HG02938 (cell line): ENCODE measurements around the gene VAV2.
"Not testable (repeated sequence)": the region's sequence is repeated elsewhere in the genome, so short reads cannot be mapped to it uniquely, and the experiment has no call there.

Experiments
- ATAC-seq: cut with Tn5 transposase; IDR thresholded peaks from one replicate; pipeline ENCODE4 v1.9.1; 2021; ENCODE audit warnings: mild to moderate bottlenecking, moderate library complexity; ENCODE audit not compliant: unreplicated experiment

Gene VAV2

DNA sequence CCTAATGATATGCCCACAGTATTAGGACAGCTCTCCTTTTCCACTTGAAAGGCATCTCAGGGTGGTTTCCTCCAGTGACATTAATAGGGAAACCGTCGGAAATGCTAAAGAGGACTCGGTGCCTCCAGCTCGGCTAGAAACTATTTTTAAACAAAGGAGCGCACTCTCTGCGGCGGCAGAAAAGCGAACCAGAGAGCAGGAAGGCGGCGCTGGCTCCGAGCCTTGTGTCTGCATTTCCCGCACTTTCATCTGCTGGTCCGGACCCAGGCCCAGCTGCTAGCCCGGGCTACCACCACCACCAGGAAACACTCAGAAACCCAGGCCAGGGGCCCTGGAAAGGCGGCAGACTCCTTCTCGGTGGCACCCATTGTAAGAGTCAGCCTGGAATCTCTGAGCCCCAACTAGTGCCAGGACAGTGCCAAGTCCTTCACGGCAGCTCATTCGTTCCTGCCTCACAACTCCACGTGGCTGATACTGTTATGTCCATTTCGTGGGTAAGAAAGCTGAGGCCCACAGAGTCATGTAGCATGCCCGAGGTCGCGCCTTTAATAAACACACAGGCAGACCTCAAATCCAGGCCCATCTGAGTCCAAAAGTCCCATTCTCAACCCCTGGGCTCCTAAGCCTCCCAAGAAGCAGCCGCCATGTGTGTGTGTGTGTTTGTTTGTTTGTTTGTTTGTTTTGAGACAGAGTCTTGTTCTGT, 73.9 kb downstream of the VAV2 start:
- ATAC-seq: no peak

DNA sequence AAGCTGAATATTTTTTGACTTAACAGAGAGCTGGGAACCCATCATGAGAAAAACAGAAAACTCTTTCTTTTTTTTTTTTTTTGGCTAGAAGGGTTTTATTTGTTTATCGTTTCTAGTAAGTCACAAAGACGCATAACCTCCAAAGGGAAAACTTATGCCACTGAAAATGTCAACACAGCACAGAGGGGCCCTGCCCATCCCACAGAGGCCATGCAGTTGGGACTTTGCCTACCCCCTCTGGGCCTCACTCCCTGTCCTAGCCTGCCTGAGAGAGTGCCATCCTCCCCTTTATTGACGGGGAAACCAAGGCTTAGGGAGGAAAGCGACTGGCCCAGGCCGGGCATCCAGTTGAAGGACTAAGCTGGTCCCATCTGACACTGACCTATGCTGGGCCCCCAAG, 74.7 kb downstream of the VAV2 start:
- ATAC-seq: no peak

DNA sequence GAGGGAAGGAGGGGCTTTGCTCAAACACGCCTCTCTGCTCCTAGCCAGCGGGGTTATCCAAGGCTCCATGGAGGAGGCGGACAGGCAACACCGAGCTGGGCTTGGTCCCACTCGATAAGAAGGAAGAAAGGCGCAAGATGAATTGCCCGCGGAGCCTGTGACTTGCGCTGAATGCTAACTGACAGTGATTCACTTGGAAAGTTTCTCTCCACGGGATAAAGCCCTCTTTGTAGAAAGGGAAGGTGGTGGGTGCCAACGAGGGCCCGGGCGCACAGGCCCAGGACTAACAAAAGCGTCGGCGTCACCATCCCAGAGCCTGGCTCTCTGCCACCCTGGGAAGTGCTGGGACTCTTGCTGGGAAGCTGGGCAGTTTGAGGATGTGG, 76.0 kb downstream of the VAV2 start:
- no peak for ATAC-seq

DNA sequence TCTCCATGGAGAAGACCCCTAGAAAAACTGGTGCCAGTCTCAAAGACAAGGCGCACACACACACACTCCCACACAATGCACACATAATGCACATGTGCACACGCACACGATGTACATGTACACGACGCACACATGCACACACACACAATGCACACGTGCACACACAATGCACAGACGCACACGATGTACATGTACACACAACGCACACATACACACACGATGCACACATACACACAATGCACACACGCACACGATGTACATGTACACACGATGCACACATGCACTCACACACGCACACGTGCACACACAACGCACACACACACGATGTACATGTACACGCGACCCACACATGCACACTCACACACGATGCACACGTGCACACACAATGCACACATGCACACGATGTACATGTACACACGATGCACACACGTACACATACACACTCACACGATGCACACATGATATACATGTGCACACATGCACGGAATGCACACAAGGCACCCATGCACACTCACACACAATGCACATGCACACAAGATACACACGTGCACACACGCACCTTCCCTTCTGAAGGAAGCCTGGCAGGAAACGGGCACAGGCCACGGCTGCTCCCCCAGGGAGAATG, 76.5 kb downstream of the VAV2 start:
- ATAC-seq: no peak

DNA sequence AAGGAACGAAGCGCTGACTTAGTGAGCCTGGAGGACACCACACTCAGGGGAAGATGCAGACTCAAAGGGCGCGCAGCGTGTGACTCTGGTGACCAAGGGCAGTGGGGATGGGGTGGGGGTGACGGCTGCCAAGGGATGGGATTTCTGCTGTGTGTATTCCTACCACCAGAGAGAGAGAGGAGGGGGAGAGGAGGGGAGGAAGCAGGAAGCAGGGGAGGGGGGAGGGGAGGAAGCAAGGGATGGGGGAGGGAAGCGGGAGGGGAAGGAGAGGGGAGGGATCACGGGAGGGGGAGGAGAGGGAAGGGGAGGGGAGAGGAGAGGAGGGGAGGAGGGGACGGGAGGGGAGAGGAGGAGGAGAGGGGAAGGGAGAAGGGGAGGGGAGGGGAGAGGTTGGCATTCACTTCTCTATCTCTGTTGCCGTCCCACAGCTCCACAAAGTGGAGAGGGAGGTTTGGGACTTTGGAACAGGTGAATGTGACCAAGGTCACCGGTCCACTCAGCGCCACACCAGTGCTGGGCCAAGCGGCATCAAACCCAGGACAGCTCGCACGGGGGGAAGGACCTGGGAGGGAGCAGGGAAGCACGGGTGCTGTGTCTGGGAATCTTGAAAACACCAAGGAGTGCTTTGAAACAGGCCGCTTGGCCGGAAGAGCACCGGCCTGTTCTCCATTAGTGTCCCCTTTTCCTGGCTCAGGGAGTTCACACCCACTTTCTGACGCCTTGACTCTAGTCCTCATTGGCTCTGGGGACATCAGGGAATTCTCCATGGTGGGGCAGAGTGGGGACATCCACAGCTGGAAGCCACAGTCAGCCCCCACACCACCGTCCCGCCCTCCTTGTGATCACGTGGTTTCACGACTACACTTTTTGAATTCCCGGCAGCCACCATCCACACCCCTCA, 77.4 kb downstream of the VAV2 start:
- no peak for ATAC-seq

DNA sequence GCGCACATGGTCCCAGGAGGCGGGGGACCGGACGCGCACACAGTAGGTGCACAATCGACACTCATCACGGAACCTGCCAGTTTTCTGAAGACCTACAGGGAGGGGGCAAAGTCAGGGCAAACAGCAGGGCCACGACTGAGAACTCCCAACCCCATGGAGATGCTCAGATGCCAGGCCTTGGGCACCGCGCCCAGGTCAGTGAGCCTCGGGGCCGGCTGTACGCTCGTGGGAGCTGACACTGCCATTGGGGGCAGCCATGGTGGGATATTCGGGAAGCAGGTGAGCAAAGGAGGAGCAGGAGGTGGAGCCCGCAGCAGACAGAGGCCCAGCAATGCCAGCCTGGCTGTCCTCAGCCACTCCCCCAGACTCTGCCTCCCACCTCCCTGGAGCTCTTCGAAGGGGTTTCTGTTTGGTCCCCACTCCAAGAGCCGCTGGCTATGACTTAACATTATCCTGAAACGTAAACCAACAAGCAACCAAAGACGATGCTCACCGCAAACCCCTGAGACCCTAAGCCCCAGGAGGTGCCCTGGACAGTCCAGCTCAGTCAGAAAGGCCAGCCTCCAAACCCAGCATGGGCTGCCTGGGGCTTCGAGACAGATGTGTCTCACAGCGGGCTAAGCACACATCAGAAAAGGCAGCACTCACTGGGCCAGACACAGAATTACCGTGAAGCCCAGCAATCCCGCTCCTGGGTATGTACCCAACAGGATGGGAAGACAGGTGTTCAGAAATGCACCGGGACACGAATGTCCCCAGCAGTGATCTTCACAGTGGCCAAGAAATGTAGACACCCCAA, 78.4 kb downstream of the VAV2 start:
- no peak for ATAC-seq

DNA sequence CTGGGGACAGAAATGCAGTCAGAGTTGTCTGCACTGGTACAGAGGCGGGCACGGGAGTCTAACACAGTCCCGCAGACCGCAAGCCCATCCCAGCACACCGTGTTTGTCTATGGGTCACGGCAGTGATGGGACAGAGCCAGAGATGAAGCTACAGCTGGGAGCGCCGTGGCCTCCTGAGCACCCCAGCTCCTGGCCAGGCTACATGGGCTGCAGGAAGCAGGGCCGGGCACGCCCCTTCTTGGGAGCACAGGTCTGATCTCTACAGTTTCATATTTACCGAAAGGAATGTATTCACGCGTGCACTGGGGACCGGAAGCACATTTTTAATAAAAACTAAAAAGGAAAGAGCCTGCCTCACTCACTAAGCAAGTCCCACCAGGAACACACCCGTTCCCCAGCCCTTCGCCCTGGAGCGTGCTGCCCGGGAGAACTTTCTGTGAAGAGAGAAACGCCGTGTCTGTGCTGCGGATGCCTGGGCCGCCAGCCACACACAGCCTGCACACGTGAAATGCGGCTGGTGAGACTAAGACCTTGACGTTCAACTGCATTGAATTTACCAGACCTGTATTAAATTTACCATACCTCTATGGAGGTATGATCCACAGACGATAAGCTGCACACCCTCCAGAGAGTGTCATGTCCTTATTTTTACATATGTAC, 81.1 kb downstream of the VAV2 start:
- no peak for ATAC-seq

DNA sequence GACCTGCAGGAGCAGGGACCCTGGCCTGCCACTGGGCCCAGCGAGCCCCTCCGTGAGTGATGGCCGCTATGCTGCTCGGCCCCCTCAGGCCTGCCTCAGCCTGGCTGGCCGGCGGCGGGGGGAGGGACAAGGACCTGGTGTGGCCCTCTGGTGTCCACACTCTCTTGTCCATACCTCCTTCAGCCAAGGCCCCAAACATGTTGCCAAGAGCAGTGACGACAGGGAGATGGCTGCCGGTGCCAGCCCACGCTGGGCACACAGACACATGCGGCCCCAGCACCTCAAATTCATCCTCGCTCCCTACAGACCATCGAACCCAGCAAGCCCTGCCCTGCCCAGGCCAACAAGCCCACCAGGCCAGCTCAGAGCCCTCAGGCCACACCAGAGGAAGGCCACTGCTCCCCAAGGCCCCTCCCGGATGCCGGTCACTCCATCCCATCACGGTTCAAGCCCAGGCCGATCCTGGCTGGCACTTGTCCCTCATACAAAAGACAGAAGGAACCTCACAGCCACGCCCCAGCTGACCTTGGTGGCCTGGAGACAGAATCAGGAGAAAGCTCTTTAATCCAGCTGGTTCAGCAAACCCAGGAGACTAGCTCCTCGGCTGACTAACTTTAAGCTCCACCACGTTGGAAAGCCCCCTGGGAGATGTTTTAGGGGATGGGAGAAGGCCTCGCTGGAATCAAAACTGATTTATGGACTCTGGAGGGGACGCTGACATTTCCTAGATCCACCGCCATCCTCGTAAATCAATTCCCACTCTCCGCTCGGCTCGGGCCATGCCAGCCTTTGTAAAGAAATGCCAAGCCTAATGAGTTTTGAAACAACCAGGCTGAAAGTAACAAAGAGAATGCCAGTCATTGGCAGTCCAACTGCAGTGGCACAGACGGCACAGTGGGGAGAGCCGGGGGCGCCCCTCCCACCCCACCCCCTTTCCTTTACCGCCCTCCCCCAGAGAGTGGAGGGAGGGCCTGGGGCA, 84.9 kb downstream of the VAV2 start:
- ATAC-seq: no peak

DNA sequence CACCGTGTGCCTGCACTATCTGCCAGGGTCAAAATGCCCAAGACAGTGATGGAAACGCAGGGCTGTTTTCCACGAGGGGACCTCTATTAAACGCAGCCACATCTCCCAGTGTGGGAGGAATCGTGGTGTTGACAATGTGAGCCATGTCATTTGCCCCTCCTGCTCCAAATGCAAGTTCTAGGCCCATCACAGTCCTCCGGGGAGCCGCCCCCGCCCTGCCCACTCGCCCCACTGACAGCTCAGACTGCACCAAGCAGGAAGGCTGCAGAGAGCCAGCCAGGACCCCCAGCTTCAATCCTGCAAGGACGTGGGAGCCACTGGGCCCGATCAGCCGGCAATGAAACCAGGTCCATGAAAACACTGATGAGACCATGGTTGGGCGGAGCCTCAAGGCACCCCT, 85.9 kb downstream of the VAV2 start:
- no peak for ATAC-seq

DNA sequence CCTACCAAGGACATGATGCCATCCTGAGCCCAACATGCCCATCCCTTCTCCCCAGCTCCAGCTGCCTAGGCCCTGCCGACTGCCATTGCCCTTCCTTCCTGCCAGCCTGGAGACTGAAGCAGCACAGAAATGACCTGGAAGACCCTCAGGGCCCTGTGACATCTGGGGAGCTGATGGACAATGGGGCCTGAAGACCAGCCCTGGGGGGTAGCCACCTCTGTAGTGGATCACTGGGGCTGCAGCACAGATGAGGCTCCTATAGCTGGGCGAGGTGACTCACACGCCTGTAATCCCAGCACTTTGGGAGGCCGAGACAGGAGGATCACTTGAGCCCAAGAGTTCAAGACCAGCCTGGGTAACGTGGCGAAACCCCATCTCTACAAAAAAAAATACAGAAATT, 86.6 kb downstream of the VAV2 start:
- ATAC-seq: no peak

DNA sequence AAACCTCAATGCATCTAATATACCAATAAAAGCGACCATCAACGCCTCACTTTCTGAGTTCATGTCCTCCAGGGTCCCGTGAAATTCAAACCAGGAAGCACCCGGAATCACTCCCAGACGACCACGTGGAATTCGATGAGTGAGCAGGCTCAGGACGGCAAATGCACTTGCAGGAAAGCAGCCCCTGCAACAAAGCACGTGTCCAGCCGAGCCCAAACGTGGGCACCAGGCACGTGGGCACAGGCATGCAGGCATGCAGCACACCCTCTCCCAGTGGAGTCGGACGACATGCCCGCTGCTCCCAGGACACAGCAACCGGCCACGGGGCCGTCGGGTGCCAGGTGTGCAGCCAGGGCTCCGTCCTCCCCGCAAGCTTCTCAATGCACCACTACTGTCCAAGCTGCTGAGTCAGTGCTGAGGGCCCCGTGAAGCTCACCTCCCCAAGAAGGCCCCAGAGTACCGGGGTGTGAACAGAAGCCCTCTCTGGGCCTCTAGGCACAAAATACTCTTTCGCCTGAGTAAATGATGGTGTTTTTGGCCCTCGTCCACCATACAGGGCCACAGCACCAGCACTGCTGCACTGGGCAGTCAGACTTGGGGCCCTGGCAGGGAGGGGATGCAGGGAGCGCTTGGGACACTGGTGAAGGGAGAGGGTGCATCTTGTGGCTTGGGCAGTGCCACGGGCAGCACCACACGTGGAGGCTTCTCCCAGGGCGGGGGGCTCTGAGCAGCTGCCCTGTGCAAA, 87.6 kb downstream of the VAV2 start:
- no peak for ATAC-seq

DNA sequence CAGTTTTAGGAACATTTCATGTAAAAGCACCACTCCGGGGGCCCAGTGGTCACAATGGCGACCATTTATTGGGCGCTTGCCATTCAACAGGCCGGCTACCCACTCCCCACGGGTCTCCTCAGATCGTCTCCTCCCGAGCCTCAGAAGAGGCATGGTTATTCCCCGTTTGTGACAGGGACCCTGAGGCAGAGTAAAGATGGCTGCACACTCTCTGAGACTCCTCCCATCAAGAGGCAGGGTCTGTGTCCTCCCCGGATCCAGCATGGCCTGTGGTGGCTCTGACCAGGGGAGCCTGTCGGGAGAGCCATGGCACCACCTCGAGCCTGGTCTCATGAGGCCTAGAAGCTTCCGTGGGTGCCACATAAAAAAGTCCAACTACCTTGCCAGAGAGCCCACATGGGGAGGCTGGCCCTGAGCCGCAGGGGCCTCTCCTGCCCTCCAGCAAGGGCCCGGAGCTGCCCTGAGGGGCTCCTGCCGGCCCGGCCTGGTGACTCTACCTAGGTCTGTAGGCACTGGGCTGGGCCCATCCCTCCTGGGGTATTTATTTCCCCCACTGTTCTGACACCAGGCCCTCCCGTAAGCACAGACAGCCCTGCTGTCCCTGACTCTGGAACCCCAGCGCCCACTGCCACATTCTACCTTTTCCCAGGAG, 90.8 kb downstream of the VAV2 start:
- no peak for ATAC-seq

DNA sequence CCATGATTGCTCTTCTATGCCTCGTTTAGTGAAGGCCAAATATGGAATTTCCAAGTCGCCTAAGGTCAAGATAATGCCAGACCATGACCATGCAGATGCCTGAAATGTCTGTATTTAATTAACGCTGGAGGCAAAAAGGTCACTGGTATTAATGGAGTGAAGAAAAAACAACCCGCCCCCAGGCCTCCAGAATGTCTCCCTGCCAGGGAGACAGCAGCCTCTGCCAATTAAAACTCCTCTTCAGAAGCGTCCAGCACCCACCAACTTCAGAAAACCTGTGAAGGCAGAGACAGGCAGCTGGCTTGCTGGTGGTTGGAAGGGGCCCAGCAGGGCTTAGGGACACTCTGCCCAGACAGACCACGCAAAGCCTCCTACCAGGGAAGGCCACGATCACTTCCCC, 94.4 kb downstream of the VAV2 start:
- ATAC-seq: no peak

DNA sequence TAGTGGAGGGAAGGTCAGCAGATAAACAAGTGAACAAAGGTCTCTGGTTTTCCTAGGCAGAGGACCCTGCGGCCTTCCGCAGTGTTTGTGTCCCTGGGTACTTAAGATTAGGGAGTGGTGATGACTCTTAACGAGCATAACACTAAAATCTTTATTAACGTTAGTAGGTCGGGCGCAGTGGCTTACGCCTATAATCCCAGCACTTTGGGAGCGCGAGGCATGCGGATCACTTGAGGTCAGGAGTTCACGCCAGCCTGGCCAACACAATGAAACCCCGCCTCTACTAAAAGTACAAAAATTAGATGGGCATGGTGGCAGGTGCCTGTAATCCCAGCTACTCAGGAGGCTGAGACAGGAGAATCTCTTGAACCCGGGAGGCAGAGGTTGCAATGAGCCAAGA, 96.1 kb downstream of the VAV2 start:
- ATAC-seq: not testable (repeated sequence)

DNA sequence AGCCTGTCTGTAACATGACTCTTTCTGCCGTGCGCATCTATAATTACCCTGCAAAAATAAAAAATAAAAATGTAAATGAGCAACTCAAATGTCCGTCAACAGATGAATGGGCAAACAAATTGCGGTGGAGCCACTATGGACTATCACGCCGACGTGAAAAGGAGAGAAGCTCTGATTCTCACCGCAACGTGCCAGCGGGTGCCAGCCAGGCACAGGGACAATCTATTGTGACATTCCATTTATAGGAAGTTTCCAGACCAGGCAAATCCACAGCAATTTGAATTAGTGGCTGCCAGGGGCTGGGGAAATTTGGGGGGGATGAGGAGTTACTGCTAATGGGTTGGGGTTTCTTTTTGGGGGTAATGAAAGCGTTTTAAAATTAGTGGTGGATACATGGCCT, 96.8 kb downstream of the VAV2 start:
- no peak for ATAC-seq

DNA sequence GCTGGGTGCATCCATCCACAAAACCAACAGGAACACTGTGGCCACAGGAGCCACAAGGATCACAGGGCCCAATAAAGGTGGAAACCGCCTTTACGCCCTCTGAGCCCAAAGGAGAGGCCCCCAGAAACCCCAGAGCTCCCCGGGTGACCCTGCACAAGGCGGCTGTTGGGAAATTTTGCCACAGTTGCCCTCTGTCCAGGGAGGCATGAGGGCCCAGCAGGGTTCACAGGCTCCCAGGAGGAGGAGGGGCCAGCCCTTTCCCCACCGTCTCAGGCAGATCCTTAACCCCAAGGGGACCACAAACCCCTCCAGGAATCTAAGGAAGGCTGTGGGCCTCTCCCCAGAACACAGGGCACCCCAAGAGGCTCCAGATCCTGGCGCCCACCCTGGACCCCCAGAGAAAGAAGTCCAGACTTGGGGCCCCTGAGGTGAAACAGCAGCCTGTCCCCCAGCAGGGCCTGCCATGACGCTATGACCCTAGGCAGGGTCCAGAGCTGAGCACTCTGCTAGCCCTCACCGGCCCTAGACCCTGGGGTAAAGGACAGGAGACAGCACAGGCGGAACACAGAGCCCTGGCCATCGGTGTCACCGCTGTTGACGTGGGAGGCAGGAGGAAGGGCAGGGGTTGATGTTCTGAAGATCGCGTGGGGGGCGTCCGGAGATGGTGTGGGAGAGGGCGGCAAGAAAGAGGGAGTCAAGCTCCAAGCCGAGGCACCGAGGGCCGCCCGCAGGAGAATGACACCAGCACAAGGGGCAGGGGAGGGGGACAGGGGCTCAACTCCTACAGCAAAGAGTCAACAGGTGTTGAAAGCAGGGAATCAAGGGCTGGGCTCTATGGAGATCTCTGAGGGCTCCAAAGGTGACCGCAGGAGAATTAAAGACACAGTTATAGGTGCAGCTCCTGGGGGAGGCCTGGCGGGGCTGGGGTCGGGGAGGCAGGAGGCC, 97.5 kb downstream of the VAV2 start:
- ATAC-seq: no peak
